ENCODE data around the gene ACBD6.

The ACBD6 gene

DNA sequence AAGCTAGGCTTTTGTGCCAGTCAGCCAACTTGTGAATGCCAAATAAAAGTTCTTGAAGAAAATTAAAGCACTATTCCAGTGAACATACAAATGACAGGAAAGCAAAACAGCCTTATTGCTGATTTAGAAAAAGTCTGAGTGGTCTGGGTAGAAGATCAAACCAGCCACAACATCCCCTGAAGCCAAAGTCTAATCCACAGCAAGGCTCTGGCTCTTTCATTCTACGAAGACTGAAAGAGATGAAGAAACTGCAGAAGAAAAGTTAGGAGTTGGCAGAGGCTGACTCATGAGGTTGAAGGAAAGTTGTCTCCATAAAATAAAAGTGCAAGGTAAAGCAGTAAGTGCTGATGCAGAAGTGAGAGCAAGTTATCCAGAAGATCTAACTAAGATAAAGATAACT lies 206.4 kb downstream of the ACBD6 start:
- DNase-seq (ENCODE audit: low read depth in 2 of 2) = no peak

GRCh38 chr1:180294711-180295110 lies 207.7 kb downstream of the ACBD6 start:
- no peak for DNase-seq (ENCODE audit: low read depth in 2 of 2)

DNA sequence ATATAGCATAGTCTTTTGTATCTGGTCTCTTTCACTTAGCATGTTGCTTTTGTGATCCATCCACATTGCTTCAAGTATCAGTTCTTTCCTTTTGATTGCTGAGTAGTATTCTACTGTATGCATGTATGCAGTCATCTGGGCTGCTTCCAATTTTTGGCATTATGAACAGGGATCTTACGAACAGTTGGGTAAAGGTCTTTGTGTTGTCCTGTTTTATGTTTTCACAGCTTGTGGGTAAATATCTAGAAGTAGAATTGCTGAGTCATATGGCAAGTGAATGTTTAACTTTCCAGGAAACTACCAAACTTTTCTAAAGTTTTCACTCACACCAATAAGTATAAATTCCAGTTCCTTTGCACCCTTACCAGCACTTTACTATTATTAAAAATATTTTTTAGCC lies 211.4 kb downstream of the ACBD6 start:
- DNase-seq (ENCODE audit: low read depth in 2 of 2) = no peak

GRCh38 chr1:180290265-180291001 lies 211.9 kb downstream of the ACBD6 start:
- DNase-seq (ENCODE audit: low read depth in 2 of 2) = no peak

GRCh38 chr1:180288940-180289339 lies 213.4 kb downstream of the ACBD6 start:
- no peak for DNase-seq (ENCODE audit: low read depth in 2 of 2)

DNA sequence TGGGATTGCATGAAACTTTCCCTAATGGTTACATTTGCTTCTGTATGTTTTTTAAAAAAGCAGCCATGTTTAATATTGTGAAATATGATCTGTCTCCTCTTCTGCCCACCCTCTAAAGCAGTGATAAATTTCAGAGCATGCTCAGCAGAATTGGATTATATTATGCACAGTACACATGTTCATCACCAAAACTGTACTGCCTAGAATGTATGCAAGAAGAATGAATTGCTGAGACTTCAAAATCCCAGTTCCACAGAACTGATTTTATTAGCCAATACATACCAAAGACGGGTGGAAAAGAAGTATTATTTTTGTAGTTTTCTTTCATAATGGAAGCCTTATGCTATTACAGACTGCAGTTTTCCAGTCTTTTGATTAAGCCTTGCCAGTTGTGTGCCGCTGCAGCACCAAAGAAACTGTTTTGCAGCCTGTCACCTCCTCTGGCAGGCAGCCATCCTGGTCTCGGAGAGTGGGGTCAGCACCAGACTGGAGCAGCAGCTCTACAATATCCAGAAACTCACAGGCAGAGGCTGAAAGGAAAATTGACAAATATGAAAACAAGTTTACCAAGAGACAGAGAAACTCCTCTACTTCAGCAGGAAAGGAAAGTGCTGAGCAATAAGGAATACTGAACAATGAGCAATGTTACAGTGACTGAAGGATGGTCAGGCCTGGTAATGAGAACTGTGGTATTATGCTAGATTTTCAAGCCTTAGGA lies 214.2 kb downstream of the ACBD6 start:
- DNase-seq (ENCODE audit: low read depth in 2 of 2) = no peak

- DNase-seq (ENCODE audit: low read depth in 2 of 2) = no peak
Measured at GRCh38 chr1:180286417-180286816, 216.0 kb downstream of the ACBD6 start.

GRCh38 chr1:180283098-180283497 lies 219.3 kb downstream of the ACBD6 start:
- DNase-seq (ENCODE audit: low read depth in 2 of 2) = no peak

GRCh38 chr1:180282401-180283044 lies 219.9 kb downstream of the ACBD6 start:
- DNase-seq (ENCODE audit: low read depth in 2 of 2) = no peak

- no peak for DNase-seq (ENCODE audit: low read depth in 2 of 2)
Measured at GRCh38 chr1:180281490-180281889, 220.9 kb downstream of the ACBD6 start.

- no peak for DNase-seq (ENCODE audit: low read depth in 2 of 2)
Measured at GRCh38 chr1:180280617-180281016, 221.8 kb downstream of the ACBD6 start.

GRCh38 chr1:180279651-180280050 lies 222.7 kb downstream of the ACBD6 start:
- no peak for DNase-seq (ENCODE audit: low read depth in 2 of 2)

DNA sequence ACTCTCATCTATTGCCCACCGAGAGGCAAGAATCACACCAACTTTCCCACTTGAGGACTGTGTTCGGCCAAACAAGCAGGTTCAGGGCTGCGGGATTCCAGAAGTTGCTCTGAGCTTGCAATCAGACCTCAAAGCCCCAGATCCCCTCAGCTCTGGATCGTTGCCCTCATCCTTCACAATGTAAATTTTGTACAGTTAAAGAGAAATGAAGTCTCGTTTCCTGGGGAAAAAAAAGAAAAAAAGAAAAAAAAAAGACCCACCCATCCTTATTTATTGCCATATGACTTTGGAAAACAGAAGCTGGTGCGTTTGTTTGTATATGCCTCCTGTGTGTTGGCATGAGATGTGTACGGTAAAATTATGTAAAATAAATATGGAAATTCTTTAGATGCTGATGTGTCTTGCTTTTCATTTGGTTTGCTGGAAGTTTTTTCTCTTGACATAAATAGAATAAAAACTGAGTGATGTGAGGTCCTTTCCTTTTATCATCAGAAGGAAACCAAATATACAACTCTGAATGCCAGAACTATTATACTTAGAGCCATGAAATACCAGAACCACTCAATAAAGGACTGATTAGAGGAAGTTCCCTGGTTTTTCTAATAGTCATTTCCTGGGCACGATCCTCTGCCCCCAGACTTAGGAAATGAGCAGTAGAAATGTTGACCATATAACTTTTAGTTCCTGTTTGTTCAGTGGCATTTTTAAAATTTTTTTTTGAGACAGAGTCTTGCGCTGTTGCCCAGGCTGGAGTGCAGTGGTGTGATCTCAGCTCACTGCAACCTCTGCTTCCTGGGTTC lies 223.6 kb downstream of the ACBD6 start:
- DNase-seq (ENCODE audit: low read depth in 2 of 2) = no peak

DNA sequence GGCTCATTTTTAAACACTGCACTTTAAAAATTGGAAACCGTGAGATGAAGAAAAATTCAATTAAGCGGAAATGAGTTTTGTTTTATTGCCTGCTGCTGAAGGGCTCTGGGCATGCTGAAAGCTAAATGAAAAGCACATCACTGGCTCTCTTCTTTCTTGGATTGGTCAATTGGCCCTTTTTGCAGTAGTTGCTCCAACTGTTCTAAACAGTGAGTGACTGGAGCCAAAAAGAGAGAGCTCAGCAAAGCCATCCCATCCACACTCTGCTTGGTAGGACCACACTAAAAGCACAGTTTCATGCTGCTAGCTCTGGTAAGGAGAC lies 224.2 kb downstream of the ACBD6 start:
- no peak for DNase-seq (ENCODE audit: low read depth in 2 of 2)

GRCh38 chr1:180277476-180278193 lies 224.7 kb downstream of the ACBD6 start:
- no peak for DNase-seq (ENCODE audit: low read depth in 2 of 2)

GRCh38 chr1:180275726-180276125 lies 226.7 kb downstream of the ACBD6 start:
- DNase-seq (ENCODE audit: low read depth in 2 of 2) = no peak

DNA sequence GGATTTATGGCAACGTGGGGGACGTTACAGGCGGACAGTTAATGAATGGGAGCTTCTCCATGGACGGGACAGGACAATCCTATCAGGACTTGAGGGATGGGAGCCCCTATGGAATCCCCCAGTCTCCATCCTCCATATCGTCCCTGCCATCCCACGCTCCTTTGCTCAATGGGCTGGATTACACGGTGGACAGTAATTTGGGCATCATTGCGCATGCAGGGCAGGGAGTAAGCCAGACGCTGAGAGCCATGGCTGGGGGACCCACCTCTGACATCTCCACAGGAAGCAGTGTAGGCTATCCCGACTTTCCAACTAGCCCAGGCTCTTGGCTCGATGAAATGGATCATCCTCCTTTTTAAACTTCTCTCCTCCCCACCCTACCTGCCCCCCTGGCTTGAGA lies 228.2 kb downstream of the ACBD6 start:
- no peak for DNase-seq (ENCODE audit: low read depth in 2 of 2)

DNA sequence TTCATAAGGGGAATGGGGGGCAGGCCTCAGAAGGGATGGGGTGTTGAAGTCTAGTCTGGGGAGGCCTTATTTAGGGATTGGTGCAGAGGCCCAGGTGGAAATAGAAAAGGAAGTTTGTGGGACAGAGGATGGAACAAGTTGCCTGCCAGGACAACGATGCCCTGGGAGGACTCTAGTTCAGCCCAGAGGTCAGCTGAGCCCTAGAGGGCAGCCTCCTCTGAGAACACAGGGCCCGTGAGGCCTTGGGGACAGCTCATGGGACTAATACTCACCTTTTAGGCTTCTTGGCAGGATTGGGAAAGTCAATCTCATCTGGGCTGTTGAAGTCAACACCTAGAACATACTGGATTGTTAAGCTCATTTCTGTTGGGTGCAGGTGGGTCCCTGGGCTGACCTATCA lies 229.3 kb downstream of the ACBD6 start:
- no peak for DNase-seq (ENCODE audit: low read depth in 2 of 2)

GRCh38 chr1:180272395-180272794 lies 230.0 kb downstream of the ACBD6 start:
- DNase-seq (ENCODE audit: low read depth in 2 of 2) = no peak

GRCh38 chr1:180271272-180272255 lies 230.8 kb downstream of the ACBD6 start:
- no peak for DNase-seq (ENCODE audit: low read depth in 2 of 2)

Measured in stimulated activated CD4-positive, alpha-beta T cell treated with anti-CD3 and anti-CD28 coated beads, Interleukin-12 subunit alpha, Interleukin-12 subunit beta, amount 100 ng/mL, for 24 hours (primary cell).